K562 (cell line): Measurements from ENCODE around the gene TGOLN2. TPM values are rescaled to one million over a fixed set of nuclear protein-coding genes. Genes with fewer than 3 reads are reported as not detected.

ENCODE experiments used
- ATAC-seq: fragments of 200-7000 bp; cut with Tn5 transposase; 3 replicates; pipeline ENCODE4 v1.9.1; 2020; ENCODE audit warnings: moderate library complexity
- BruUV-seq: library from RNA; stranded (reverse); fragments of 400-500 nt; replicated peaks from 2 replicates; lab custom pipeline; 2021; lab: Mats Ljungman, UMichigan
- CTCF ChIA-PET: fragments of 300-600 bp; formaldehyde crosslinking; extraction: SDS; loops from one replicate; lab custom pipeline; 2021; ENCODE audit warnings: low intra/inter-chr PET ratio; lab: Yijun Ruan, JAX
- POLR2A ChIA-PET: fragments of 300-600, 350-650 bp; sonication (Branson Sonifier 250); formaldehyde crosslinking; extraction: SDS; loops from one replicate; lab custom pipeline; 2021; ENCODE audit warnings: antibody characterized with exemption, inconsistent platforms; lab: Yijun Ruan, JAX
- DNase-seq, 4 experiments: peaks; one replicate each; pipeline versions ENCODE4 v3.0.0 to v3.0.0-alpha.2; 2011 to 2018; ENCODE audit warnings: low spot score in 3 of 4, mixed read lengths in 3 of 4; ENCODE audit errors: extremely low read depth in 1 of 4
- FAIRE-seq: peaks from 2 replicates; lab custom pipeline; 2011; peaks lifted over from hg19 to GRCh38; lab: Jason Lieb, UNC
- H2AFZ ChIP-seq: 2 replicates; pipeline ENCODE4 v1.6.0; 2011; ENCODE audit warnings: low read depth, low read length, control low read depth, inconsistent platforms
- H3K27ac ChIP-seq: fragments of 200-600 bp; 3 replicates; pipeline ENCODE4 v1.8.0; 2011; ENCODE audit warnings: low read depth, mild to moderate bottlenecking, control low read depth, inconsistent platforms, low read length, moderate library complexity, mixed read lengths; ENCODE audit errors: extremely low read depth
- H3K27me3 ChIP-seq, 2 experiments: fragments of 300-600 bp in 1 of 2; 2 replicates in 1 of 2; 3 replicates in 1 of 2; pipeline versions ENCODE4 v1.6.0 to v1.8.0; 2011; ENCODE audit warnings: inconsistent platforms in 2 of 2, low read length in 2 of 2, mild to moderate bottlenecking in 1 of 2, mixed read lengths in 1 of 2, moderate library complexity in 1 of 2; ENCODE audit not compliant: control insufficient read depth in 2 of 2, insufficient read depth in 2 of 2
- H3K36me3 ChIP-seq: fragments of 300-600 bp; 3 replicates; pipeline ENCODE4 v1.8.0; 2011; ENCODE audit warnings: mild to moderate bottlenecking, low read length, inconsistent platforms; ENCODE audit not compliant: control insufficient read depth, insufficient read depth
- H3K4me1 ChIP-seq, 2 experiments: fragments of 200-600 bp in 1 of 2; replicated peaks in 1 of 2; 2 replicates in 1 of 2; 3 replicates in 1 of 2; pipeline versions ENCODE4 v1.5.1 to v1.8.0; 2011; ENCODE audit warnings: inconsistent platforms in 2 of 2, low read length in 2 of 2, mild to moderate bottlenecking in 1 of 2, mixed read lengths in 1 of 2, moderate library complexity in 1 of 2; ENCODE audit not compliant: control insufficient read depth in 2 of 2, insufficient read depth in 2 of 2
- H3K4me2 ChIP-seq: 2 replicates; pipeline ENCODE4 v1.6.1; 2011; ENCODE audit warnings: low read length, control low read depth, inconsistent platforms, mixed read lengths; ENCODE audit not compliant: insufficient read depth
- H3K4me3 ChIP-seq: fragments of 200-600 bp; sonication (generic), shearing (Covaris generic); 2 replicates; pipeline ENCODE4 v1.5.1; 2016; ENCODE audit warnings: control low read depth, inconsistent platforms
- H3K79me2 ChIP-seq: fragments of 200-600 bp; 3 replicates; pipeline ENCODE4 v1.8.0; 2011; ENCODE audit warnings: low read length, inconsistent platforms; ENCODE audit not compliant: control insufficient read depth, insufficient read depth
- H3K9ac ChIP-seq, 2 experiments: 2 replicates each; pipeline versions ENCODE4 v1.6.0 to v1.6.1; 2011; ENCODE audit warnings: low read depth in 2 of 2, low read length in 2 of 2, control low read depth in 1 of 2, inconsistent platforms in 1 of 2, mild to moderate bottlenecking in 1 of 2, mixed read lengths in 1 of 2; ENCODE audit not compliant: insufficient read depth in 1 of 2
- H3K9me1 ChIP-seq: one replicate; pipeline ENCODE4 v1.6.0; 2011; ENCODE audit warnings: inconsistent platforms, mild to moderate bottlenecking, low read length, moderate library complexity; ENCODE audit not compliant: control insufficient read depth, insufficient read depth
- H3K9me3 ChIP-seq: replicated peaks from 2 replicates; pipeline ENCODE4 v1.5.1; 2011; ENCODE audit warnings: low read depth, low read length, inconsistent platforms; ENCODE audit not compliant: control insufficient read depth, insufficient read depth
- H4K20me1 ChIP-seq: replicated peaks from 2 replicates; pipeline ENCODE4 v1.6.1; 2011; ENCODE audit warnings: low read length, inconsistent platforms, mixed read lengths; ENCODE audit not compliant: control insufficient read depth, insufficient read depth
- ATF7 ChIP-seq: fragments of 450-650 bp; IDR thresholded peaks from 2 replicates; pipeline ENCODE4 v1.7.1; 2014; ENCODE audit warnings: mild to moderate bottlenecking, moderate library complexity
- BCLAF1 ChIP-seq, 2 experiments: fragments of 450-650 bp in 1 of 2; IDR thresholded peaks; 2 replicates each; pipeline ENCODE4 v1.6.1; 2011 to 2017; ENCODE audit warnings: low read depth in 2 of 2, antibody characterized with exemption in 1 of 2, borderline replicate concordance in 1 of 2, low read length in 1 of 2, mild to moderate bottlenecking in 1 of 2, mixed read lengths in 1 of 2; ENCODE audit not compliant: control insufficient read depth in 1 of 2
- GABPB2 ChIP-seq: fragments of 250-450 bp; sonication (Bioruptor Pico); conservative IDR thresholded peaks from 2 replicates; pipeline ENCODE4 v1.5.1; 2021; ENCODE audit warnings: mild to moderate bottlenecking
- HIVEP1 ChIP-seq: fragments of 250-450 bp; sonication (Bioruptor Pico); IDR thresholded peaks from 2 replicates; pipeline ENCODE4 v1.4.0; 2020; ENCODE audit warnings: mild to moderate bottlenecking
- MTA1 ChIP-seq: fragments of 450-650 bp; IDR thresholded peaks from 2 replicates; pipeline ENCODE4 v1.6.1; 2017; ENCODE audit warnings: borderline replicate concordance
- NR2F6 ChIP-seq: fragments of 450-650 bp; formaldehyde crosslinking; IDR thresholded peaks from 2 replicates; pipeline ENCODE4 v1.4.0; 2020; ENCODE audit warnings: mild to moderate bottlenecking
- SIRT6 ChIP-seq: IDR thresholded peaks from one replicate; pipeline ENCODE4 v1.6.1; 2012; ENCODE audit warnings: low read depth, mild to moderate bottlenecking, control low read depth, inconsistent platforms, low read length, moderate library complexity
- SMAD1 ChIP-seq: fragments of 150-350 bp; IDR thresholded peaks from 2 replicates; pipeline ENCODE4 v1.6.1; 2014; ENCODE audit warnings: low read length, low read depth; ENCODE audit not compliant: partially characterized antibody
- YBX1 ChIP-seq: fragments of 450-650 bp; IDR thresholded peaks from 2 replicates; pipeline ENCODE4 v1.7.1; 2016; ENCODE audit warnings: mild to moderate bottlenecking
- WGBS: fragments of 100-300 bp; shearing (Covaris generic); methylation state at CpG from one replicate; pipeline ENCODE4 v1.1.6; 2016; ENCODE audit warnings: low coverage, mixed read lengths; ENCODE audit not compliant: insufficient coverage; ENCODE audit errors: missing lambda C conversion rate; 5-methylcytosine and 5-hydroxymethylcytosine counted together
- in situ Hi-C: fragments of 300-500 bp; cut with MboI; formaldehyde crosslinking; loops from 4 replicates; pipeline ENCODE4 v1.15.0; 2018; ENCODE audit warnings: inconsistent platforms, mixed read lengths
- intact Hi-C: fragments of 100-400 bp; cut with micrococcal nuclease; formaldehyde crosslinking; loops from 2 replicates; pipeline ENCODE4 v1.14.2; 2022
- polyA plus RNA-seq, 8 experiments: library from polyadenylated mRNA; depleted of rRNA in 4 of 8; stranded (reverse) in 5 of 8; unstranded in 3 of 8; fragments of >200 nt; fragmentation: Nextera tagmentation in 2 of 8; fragmentation: Illumina TruSeq in 1 of 8; extraction: Ambion mirVana in 2 of 8; extraction: Trizol in 1 of 8; gene quantifications; 2 replicates each; pipeline versions ENCODE4 v1.2.1 to v1.2.3, GENCODE V29; 2011 to 2014; ENCODE audit warnings: inconsistent platforms in 1 of 8, missing spikeins in 1 of 8
- total RNA-seq, 7 experiments: library from RNA; depleted of rRNA in 6 of 7; stranded (reverse); fragments of >200 nt in 6 of 7; fragmentation: Illumina TruSeq in 2 of 7; extraction: Trizol in 2 of 7; gene quantifications; 2 replicates each; pipeline versions ENCODE4 v1.2.1 to v1.2.3, GENCODE V29; 2011 to 2021; ENCODE audit warnings: low replicate concordance in 1 of 7

The TGOLN2 gene
- total and polyA plus RNA-seq, 9 of the 15 experiments (the other 6 are each of a cell fraction or from before 2014, with no cell fraction given), result 13.0 to 66.5 (median 35.9) TPM

DNA sequence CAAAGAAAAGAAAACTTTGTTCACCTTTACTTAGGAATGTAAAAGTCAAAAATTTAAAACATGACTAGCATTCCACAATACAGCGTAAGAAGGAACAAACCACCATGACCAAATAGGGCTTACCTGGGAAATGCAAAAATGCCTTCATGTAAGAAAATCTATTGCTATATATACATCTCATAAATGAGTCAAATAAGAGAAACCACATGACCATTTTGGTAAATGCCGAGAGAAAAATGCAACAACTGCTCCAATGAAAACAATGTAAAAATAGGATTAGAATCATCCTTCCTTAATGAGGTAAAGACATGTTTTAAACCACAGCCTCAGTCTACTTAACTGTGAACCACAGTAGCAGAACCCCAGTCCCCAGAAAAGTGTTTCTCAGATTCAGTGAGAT, 49.4 kb downstream of the TGOLN2 start:
- Histone ChIP-seq H3K4me3 (no peak overlapping the region), H3K27me3 (peaks cover 59 to 81% of the 10 kb centered on the region in 2 experiments), H3K4me2 (no peak overlapping the region), H3K79me2 (no peaks in the 10 kb centered on the region), H3K4me1 (no peaks in the 10 kb centered on the region), H4K20me1 (peaks cover 10% of the 10 kb centered on the region; the same call in 1 of the 2 replicates), H3K9me1 (no peaks in the 10 kb centered on the region), H3K9ac (no peak overlapping the region), H3K27ac (no peak overlapping the region), H3K9me3 (no peaks in the 10 kb centered on the region), H2AFZ (no peak overlapping the region), H3K36me3 (no peaks in the 10 kb centered on the region)
- no peak for ATAC-seq
- in situ Hi-C loops (no loop called here), intact Hi-C loops (no loop called here)
- 6% methylated on average over 2 of the region's 2 CpGs for WGBS
- no peak for FAIRE-seq
- TF ChIP-seq BCLAF1 (IDR thresholded peaks at IDR 0.05; ENCODE audit: borderline replicate concordance in 1 of 2, control insufficient read depth in 1 of 2, low read depth in 2 of 2, low read length in 1 of 2) (no peak), SMAD1 (no peak), ATF7 (no peak), HIVEP1 (no peak), NR2F6 (CRISPR knock-in tag) (no peak), GABPB2 (CRISPR knock-in tag) (no peak), SIRT6 (no peak), MTA1 (no peak), YBX1 (no peak)
- CTCF ChIA-PET, result no interaction called here
- BruUV-seq, result no TSS peak
- POLR2A ChIA-PET, result interaction anchor here (0.8 kb wide), 1 partner anchor 80 kb away, joined by 3 read pairs; no protein-coding TSS in a partner anchor
- no peak for DNase-seq
